HG03064 (cell line): ENCODE results near the gene FBXL2.
"Not testable (repeated sequence)": the region's sequence is repeated elsewhere in the genome, so short reads cannot be mapped to it uniquely, and the experiment has no call there.

Experiments used
- ATAC-seq: cut with Tn5 transposase; IDR thresholded peaks from one replicate; pipeline ENCODE4 v1.9.1; 2021; ENCODE audit warnings: low read depth; ENCODE audit not compliant: unreplicated experiment

FBXL2 gene

DNA sequence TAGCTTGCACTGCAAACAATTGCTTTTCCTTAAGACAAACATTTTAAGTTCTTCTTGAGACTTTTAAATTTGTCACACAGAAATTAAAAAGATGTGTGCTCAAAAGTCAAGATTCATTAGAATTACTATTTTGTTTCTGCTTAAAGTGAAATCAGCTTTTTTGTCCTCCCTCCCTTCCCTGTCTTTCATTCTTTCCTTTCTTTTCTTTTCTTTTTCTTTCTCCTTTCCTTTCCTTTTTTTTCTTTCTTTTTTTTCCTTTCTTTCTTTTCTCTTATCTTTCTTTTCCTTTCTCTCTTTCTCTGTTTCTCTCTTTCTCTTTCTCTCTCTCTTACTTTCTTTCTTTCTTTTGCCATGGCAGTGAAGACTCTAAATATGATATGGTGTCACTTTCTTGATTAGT lies 37.8 kb downstream of the FBXL2 start:
- ATAC-seq: no peak

DNA sequence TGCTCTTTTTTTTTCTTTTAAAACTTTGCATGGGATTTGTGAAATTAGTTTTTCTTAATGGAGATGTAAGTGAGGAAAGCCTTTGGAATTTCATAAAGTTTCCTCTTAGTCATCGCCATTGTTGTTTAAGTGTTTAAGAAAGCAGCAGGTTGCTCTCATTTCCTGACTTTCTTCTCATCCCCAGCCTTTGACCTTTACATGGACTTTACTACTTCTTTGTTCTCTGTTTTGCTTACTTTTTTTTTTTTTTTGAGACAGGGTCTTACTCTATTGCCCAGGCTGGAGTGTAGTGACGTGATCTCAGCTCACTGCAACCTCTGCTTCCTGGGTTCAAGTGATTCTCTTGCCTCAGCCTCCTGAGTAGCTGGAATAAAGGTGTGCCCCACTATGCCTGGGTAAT lies 38.6 kb downstream of the FBXL2 start:
- no peak for ATAC-seq

DNA sequence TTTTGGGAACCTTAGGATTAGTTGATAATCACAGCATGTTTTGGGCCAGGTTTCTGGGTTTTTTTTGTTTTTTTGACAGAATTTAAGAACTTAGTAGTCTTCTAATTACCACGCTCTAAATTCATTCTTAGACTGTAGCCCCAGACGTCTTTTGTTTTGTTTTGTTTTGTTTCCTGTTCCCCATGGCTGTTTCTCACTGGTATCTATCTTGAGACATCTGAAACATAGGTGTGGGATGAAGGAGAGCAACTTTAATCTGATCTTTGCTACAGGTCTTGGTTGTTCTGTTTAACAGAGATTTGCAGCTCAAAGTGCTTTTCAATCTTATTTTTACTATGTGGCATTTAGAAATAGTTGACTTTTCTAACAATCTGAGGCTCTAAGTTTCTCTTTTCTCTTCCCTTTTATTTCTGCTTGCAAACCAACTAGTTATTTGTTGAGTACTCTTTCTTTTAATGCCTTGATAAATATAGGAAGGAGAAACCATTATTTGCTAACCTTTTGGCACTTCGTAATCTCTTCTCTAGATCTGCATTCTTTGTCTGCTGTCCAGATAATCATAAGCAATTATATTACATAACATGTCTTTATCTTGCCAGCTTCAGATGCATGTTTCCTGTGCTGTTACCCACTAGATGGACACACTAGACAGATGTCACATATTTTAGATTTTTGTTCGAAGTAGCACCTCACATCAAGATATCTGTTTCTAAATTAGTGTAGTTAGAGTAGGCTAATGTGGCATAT lies 40.9 kb downstream of the FBXL2 start:
- no peak for ATAC-seq

DNA sequence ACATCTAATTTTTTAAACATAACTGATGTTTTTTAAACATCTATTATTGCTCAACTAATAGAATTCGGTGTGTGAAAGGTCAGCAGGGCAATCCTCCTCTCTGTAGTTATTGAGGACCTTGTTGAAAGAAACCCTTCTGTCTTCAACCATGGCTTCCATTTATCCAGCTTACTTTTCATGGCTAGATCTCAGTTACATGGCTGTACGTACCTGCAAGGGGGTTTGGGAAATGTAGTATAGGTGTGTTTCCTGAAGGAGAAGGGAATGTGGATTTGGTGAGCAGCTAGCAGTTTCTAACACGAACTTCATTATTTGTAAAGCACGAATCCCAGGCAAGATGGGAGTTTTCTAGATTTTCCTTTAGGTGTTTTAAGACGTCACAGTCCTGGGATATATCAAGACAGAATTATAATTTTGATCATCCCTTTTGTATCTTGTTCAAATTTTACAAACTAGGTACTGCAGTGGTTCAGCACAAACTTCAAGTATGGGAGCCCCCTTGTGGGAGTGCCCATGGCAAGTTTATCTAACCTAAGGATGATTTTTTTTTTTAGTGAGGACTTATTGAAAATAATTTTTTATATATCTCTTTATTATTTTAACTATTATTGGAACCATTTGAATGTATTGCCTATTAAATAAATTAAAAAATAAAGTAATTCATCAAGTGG lies 41.6 kb downstream of the FBXL2 start:
- ATAC-seq: no peak

DNA sequence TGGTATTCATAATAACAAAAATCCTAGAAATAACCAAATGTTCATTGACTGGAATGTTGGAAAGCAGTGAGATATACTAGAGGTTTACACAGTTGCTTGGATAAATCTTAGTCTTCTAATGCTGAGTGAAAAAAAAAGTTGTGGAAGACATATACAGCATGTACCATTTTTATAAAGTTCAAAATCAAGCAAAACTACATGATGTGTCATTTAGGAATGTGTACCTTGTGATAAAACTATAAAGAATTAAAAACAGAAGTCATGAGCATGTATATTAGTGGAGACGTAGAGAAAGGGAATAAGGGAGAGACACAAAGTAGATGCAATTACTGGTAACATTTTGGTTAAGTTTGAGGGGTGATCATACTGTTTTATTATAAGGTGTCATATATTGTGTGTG lies 45.2 kb downstream of the FBXL2 start:
- ATAC-seq: no peak

DNA sequence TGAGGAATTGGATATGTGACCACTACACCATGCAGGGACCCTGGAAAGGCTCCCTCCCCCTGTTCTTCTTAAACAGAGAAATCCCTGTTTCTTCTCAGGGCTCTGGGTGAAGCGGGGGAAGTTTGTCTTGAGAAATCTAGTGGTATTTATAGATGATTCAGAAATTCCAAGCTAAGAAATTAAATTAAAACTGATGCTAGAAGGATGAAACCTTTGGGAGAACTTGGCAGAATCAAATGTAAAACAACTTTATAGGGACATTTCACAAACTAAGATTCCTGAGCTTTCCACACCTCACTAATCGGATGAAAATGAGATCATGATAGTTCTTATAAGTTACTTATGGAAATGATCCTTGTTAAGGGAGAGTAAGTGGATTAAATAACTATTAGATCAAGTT lies 54.2 kb downstream of the FBXL2 start:
- ATAC-seq: no peak

DNA sequence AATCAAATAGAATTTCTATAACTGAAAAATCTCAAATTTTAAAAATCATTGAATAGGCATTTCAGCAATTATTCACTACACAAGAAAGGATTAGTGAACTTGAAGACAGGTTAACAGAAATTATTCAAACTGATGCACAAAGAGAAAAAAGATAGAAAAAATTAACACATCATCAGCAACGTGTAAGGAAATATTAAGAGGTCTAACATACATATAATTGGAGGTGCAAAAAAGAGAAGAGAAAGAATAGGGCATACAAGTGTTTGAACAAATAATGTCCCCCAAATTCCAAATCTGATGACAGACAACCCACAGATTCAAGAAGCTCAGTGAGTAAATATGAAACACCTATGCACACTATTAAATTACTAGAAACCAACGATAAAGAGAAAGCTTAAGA lies 57.1 kb downstream of the FBXL2 start:
- no peak for ATAC-seq

DNA sequence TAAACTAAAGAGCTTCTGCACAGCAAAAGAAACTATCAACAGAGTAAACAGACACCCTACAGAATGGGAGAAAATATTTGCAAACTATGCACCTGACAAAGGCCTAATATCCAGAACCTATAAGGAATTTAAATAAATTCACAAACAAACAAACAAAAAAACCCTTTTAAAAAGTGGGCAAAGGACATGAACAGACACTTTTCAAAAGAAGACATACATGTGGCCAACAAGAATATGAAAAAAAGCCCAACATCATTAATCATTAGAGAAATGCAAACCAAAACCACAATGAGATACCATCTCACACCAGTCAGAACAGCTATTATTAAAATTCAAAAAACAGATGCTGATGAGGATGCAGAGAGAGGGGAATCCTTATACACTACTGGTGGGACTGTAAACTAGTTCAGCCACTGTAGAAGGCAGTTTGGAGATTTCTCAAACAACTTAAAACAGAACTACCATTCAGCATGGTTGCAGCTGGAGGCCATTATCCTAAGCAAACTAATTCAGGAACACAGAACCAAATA lies 61.8 kb downstream of the FBXL2 start:
- not testable (repeated sequence) for ATAC-seq

DNA sequence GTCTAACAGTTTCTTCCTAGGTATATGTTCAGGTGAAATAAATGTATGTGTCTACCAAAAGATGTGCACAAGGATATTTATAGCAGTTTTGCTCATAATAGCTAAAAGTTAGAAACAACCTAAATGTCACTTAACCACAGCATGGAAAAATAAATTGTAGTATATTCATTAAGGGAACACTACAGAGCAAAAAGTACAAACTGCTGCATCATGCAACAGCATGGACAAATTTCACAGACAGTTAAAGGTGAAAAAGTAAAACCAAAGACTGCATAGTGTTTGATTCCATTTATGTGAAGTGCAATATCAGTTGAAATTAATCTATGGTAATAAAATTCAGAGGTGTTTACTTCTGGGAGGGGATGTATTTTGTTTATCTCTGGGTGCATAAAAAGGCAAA lies 62.5 kb downstream of the FBXL2 start:
- no peak for ATAC-seq

DNA sequence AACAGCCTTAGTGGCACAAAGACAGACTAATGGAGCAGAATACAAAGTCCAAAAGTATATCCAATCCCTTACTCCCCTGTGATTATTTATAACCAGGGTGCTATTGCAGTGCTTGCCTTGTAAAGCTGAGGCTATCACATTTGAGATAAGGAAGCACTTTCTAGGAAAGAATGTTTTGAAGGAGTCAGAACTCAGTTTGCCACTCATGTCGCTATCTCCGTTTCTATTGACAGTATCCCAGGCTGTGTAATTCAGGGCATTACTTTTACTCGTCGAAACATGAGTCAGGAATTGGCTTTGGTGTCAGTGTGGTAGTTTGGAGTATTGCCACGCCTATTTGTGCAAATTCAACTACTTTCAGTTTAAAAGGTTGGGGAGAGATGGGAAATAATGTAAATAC lies 78.4 kb downstream of the FBXL2 start:
- ATAC-seq: no peak

DNA sequence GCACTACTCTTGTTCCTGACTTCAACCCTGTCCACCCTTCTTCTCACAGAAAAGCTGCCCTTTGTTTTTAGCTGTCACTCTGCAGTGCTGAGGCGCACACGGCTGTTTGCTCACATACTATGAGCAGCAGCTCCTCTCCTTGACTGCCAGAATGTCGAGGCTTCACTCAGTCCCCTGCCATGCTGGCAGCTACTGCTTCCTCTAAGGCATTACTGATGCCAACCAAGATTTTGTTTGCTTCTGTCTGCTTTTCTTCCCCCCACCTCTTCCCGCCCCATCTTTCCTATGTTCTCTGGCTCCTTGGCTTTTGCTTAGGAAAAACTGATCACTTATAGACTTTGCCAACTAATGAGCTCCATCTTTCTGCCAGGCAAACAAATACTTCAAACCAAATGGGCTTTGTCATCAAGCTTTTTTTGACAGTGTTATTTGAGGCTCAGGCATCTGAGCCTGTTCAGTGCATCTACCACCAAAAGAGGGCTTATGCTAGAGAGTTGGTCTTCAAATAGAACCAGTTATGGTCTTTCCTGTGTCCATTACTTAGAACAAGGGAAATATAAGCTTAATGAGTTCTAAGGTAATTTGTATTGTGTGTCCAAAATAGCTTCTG lies 81.0 kb downstream of the FBXL2 start:
- no peak for ATAC-seq

DNA sequence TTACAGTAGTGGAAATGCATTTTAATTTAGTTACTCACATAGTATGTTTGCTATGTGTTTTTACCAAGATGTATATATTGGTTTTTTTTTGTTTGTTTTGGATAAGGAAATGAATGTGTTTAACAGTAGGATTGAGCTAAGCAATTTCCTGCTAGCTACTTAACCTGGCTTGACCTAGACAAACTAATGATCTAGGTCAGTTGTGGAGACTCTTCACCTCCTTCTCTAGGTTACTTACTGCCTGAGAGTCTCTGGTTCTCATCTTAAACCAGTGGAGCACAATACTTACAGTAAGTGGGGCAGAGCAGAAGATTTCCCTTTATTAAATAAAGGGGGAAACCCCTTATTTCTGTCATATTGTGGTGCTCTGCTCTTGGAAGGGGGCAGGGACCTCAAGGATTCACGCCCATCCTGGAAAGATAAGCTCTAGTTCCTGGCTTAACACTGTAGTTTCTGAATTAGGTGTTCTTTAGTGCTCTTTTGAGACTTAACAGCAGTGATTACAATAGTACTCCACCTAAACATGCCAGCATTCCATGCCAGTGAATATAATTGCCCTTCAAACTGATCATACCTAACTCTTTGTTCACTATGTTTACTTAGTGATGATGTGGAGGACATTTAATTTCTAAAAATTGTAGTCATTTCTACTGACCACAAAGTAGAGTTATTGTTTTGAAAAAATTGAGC lies 83.0 kb downstream of the FBXL2 start:
- ATAC-seq: no peak

DNA sequence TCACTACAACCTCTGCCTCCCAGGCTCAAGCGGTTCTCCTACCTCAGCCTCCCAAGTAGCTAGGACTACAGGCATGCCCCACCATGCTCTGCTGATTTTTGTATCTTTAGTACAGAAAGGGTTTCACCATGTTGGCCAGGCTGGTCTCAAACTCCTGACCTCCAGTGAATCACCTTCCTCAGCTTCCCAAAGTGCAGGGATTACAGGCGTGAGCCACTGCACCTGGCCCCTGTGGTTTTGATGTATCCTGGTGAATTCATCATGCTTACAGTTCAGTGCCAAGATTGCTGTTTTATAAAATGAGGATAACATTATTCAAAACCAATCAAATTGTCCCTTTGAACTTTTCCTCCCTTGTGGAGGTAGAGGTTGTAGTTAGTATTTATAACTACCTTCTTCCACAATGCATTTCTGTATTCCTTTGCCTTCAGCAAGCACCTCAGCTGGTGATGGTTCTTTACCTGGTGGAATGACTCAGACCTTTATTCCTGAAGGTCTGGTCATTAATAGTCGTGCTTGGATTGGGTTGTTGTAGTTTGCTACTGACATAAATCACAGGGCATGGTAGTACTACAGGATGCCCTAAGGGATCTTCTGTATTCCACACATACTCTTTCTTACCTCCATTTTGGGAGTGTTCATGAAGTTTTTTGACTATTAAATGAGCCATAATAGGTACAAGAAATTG lies 86.0 kb downstream of the FBXL2 start:
- ATAC-seq: no peak

DNA sequence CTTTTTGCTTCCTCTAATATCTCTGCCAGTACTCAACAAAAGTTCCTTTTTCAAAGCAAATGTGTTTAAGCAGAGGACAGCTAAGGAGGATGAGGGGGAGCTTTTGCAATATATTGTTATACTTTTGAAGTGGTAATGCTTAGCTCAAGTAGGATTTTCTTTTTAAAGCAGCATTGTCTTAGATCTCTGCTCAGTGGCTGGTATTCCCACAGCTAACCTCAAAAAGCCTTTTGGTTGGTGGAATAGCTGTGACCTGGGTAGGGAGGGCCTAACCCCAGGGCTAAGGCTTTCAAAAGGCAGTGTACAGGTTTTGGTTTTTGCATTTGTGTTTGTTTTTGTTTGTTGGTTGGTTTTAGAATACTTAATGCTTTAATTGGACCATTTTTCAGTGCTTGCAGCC lies 86.8 kb downstream of the FBXL2 start:
- no peak for ATAC-seq

DNA sequence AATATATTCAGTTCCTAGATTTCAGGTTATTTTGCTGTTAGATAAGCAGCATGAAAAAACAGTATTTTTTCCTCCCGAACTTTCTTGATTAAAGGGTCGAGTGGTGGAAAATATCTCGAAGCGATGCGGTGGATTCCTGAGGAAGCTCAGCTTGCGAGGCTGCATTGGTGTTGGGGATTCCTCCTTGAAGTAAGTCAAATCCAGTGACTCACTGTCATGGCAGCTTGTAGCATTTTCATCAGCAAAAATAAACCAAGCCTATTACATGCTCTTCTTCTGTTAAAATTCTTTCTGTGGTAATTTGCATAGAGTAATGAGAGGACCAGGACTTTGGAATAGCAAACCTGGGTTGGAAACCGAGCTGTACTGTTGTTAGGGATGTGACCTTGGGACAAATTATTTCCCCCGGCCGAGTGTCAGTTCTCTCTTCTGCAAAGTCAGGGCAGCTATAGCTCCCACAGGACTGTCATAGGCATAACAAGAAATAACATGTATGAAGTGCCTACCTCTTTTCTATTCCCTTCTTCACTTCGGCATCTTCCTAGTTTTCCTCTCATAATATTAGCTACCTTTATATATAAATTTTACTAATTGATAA lies 87.4 kb downstream of the FBXL2 start:
- ATAC-seq: no peak

DNA sequence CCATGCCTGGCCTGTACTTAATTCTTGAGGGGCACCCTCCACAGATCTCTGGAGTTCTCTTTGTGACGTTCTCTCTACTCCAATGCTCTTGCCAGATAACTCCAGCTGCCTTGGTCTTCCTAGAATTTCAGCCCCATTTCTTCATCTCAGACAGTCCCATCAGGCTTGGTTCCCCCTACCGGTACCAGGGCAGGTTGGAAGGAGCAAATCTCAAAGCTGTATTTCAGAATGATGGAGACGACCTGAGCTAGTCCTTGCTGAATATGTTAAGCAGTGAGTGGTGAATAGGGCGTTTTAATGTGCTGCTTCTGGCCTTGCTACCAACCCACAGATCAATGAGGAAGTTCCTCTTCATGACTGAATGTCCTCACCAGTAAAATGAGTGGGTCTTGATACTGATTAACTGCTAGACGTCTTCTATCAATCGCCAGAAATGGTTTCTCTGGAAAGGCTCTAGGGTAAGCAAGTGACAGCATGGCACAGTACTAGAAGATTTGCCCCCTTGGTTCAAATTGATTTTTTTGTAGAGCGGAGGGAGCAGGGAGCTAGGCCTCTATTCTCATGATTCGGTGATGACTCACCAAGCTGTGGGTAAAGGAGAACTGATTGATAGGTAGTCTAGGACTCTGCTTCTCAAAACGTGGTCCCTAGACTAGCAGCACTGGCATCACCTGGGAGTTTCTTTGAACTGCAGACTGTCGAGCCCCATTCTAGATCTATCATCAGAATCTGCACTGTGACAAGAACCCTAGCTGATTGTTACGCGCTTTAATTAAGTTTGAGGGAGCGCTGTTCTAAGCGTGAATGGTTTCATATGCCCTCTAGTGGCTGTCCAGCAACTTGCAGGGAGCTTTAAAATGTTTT lies 95.2 kb downstream of the FBXL2 start:
- ATAC-seq: no peak

DNA sequence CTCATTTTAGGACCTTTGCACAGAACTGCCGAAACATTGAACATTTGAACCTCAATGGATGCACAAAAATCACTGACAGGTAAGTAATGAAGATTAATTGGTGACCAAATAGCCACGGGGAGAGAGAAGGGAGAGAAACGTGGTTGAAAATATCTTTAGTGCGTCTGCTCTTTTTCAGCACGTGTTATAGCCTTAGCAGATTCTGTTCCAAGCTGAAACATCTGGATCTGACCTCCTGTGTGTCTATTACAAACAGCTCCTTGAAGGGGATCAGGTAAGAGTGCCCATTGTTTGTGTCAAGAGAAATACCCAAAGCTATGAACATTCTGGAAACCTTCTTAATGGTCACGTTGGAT lies 95.8 kb downstream of the FBXL2 start:
- ATAC-seq: no peak

DNA sequence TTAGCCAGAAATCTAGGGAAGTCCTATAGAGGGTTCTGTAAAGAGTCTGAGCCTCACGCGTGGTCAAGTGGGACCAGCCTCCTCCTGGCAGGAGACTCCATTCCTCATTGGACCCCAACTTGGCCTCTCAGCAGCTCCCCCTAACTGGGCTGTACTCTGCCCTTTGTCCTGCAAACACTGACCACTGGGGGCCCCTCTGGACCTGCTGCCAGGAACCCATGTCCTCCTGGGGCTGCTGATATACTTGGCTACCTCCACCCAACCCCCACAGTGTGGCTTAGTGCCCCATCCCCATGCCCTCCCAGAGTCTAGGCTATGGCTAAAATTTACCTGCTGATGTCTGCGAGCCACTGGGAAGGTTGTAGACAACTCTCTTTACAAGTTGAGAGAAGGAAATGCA lies 100.2 kb downstream of the FBXL2 start:
- no peak for ATAC-seq

DNA sequence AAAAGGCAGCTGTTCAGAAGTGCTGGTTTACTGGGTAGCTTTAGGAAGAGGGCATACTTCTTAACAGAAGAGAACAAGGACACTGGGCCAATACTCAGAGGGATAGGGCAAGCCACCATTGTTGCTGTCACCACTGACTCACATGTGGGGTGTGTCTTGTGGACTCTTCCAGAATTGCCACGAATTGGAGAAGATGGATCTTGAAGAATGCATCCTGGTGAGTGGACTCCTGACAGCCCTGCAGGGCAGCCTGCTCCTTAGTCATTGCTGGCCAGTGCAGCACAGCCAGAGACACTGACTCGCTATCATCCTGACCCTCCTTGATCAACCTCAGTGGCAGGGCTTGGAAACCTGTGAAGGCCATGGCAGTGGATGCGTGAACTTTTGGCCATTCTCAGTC lies 100.7 kb downstream of the FBXL2 start:
- ATAC-seq: no peak
